ENCODE data around the gene RGL3.

DNA sequence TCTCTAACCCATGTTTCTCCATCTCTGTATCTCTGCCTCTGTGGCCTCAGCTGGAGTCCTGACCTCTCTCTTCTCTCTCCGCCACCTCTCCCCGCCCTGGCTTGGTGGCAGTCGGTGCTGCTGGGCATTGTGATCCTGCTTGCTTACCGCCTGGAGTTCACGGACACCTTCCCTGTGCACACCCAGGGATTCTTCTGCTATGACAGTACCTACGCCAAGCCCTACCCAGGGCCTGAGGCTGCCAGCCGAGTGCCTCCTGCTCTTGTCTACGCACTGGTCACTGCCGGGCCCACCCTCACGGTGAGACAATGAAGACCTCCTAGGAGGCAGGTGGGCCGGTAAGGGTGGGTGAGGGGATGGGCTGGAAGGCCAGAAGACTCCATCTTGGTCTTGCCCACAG lies 59.7 kb downstream of the RGL3 start:
- TF ChIP-seq, protein P1, sequence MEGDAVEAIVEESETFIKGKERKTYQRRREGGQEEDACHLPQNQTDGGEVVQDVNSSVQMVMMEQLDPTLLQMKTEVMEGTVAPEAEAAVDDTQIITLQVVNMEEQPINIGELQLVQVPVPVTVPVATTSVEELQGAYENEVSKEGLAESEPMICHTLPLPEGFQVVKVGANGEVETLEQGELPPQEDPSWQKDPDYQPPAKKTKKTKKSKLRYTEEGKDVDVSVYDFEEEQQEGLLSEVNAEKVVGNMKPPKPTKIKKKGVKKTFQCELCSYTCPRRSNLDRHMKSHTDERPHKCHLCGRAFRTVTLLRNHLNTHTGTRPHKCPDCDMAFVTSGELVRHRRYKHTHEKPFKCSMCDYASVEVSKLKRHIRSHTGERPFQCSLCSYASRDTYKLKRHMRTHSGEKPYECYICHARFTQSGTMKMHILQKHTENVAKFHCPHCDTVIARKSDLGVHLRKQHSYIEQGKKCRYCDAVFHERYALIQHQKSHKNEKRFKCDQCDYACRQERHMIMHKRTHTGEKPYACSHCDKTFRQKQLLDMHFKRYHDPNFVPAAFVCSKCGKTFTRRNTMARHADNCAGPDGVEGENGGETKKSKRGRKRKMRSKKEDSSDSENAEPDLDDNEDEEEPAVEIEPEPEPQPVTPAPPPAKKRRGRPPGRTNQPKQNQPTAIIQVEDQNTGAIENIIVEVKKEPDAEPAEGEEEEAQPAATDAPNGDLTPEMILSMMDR (conservative IDR thresholded peaks at IDR 0.05), result no peak
- TF ChIP-seq ZFX (IDR thresholded peaks at IDR 0.05), result no peak

Measured in C4-2B (cell line).